Measurements from ENCODE around the gene RAB5B.

GRCh38 chr12:55973599-55974307 is at the start of gene RAB5B:
- no peak for TF ChIP-seq CTCF (IDR thresholded peaks at IDR 0.05)
- peak; percentile 97 to 98 for TF ChIP-seq POLR2A (IDR thresholded peaks at IDR 0.05)

All from sigmoid colon (tissue), 3 donors.